ENCODE data around the gene SCGB1C2. TPM values are rescaled to one million over a fixed set of nuclear protein-coding genes. Genes with fewer than 3 reads are reported as not detected.
"Not testable (repeated sequence)": the region's sequence is repeated elsewhere in the genome, so short reads cannot be mapped to it uniquely, and the experiment has no call there.

SCGB1C2 gene
- total and polyA plus RNA-seq, 5 donors from 2014 or later, result not detected

- not testable (repeated sequence) for H3K27ac Mint-ChIP-seq; H3K27ac ChIP-seq (ENCODE audit: insufficient read depth, low read length, poor library complexity, severe bottlenecking); H3K4me1 Mint-ChIP-seq; H3K9me3 Mint-ChIP-seq; H3K36me3 ChIP-seq (ENCODE audit: control insufficient read depth, insufficient read depth, low read length); H3K27me3 ChIP-seq (ENCODE audit: control insufficient read depth, insufficient read depth, low read length); H3K9me3 ChIP-seq (ENCODE audit: control insufficient read depth in 2 of 2, low read length in 2 of 2); DNase-seq; H3K4me3 ChIP-seq (ENCODE audit: low read depth, low read length); H3K4me1 ChIP-seq (ENCODE audit: control insufficient read depth, insufficient read depth, low read length, poor library complexity, severe bottlenecking); H3K27me3 Mint-ChIP-seq; H3K36me3 Mint-ChIP-seq; H3K4me3 Mint-ChIP-seq; ATAC-seq (ENCODE audit: low read depth in 2 of 2)
Observed at GRCh38 chr17:168614-169013, 31.2 kb downstream of the SCGB1C2 start.

GRCh38 chr17:170130-170670 lies 32.8 kb downstream of the SCGB1C2 start:
- H3K27ac ChIP-seq (ENCODE audit: insufficient read depth, low read length, poor library complexity, severe bottlenecking), result no peak overlapping the region
- DNase-seq, result no peak
- no peaks in the 10 kb centered on the region for H3K27me3 ChIP-seq (ENCODE audit: control insufficient read depth, insufficient read depth, low read length)
- H3K4me3 Mint-ChIP-seq, result no peak overlapping the region
- ATAC-seq (ENCODE audit: low read depth in 2 of 2), result no peak
- H3K9me3 ChIP-seq (ENCODE audit: control insufficient read depth in 2 of 2, low read length in 2 of 2), result no peaks in the 10 kb centered on the region
- no peak overlapping the region for H3K4me3 ChIP-seq (ENCODE audit: low read depth, low read length)
- no peaks in the 10 kb centered on the region for H3K9me3 Mint-ChIP-seq
- H3K36me3 Mint-ChIP-seq, result no peaks in the 10 kb centered on the region
- no peaks in the 10 kb centered on the region for H3K36me3 ChIP-seq (ENCODE audit: control insufficient read depth, insufficient read depth, low read length)
- no peak overlapping the region for H3K27ac Mint-ChIP-seq
- H3K4me1 Mint-ChIP-seq, result no peaks in the 10 kb centered on the region
- peaks cover 4% of the 10 kb centered on the region for H3K27me3 Mint-ChIP-seq
- H3K4me1 ChIP-seq (ENCODE audit: control insufficient read depth, insufficient read depth, low read length, poor library complexity, severe bottlenecking), result no peaks in the 10 kb centered on the region

GRCh38 chr17:171871-172270 lies 34.5 kb downstream of the SCGB1C2 start:
- Mint-ChIP-seq H3K4me1 (no peaks in the 10 kb centered on the region), H3K36me3 (no peaks in the 10 kb centered on the region), H3K4me3 (no peak overlapping the region), H3K27ac (no peak overlapping the region), H3K9me3 (no peaks in the 10 kb centered on the region), H3K27me3 (peaks cover 4% of the 10 kb centered on the region)
- no peaks in the 10 kb centered on the region for H3K4me1 ChIP-seq (ENCODE audit: control insufficient read depth, insufficient read depth, low read length, poor library complexity, severe bottlenecking)
- H3K27ac ChIP-seq (ENCODE audit: insufficient read depth, low read length, poor library complexity, severe bottlenecking), result no peak overlapping the region
- ATAC-seq (ENCODE audit: low read depth in 2 of 2) (no peak), DNase-seq (no peak)
- no peaks in the 10 kb centered on the region for H3K9me3 ChIP-seq (ENCODE audit: control insufficient read depth in 2 of 2, low read length in 2 of 2)
- H3K4me3 ChIP-seq (ENCODE audit: low read depth, low read length), result no peak overlapping the region
- no peaks in the 10 kb centered on the region for H3K27me3 ChIP-seq (ENCODE audit: control insufficient read depth, insufficient read depth, low read length)
- no peaks in the 10 kb centered on the region for H3K36me3 ChIP-seq (ENCODE audit: control insufficient read depth, insufficient read depth, low read length)

- Histone ChIP-seq H3K27me3 (ENCODE audit: control insufficient read depth, insufficient read depth, low read length) (no peaks in the 10 kb centered on the region), H3K4me1 (ENCODE audit: control insufficient read depth, insufficient read depth, low read length, poor library complexity, severe bottlenecking) (no peaks in the 10 kb centered on the region), H3K36me3 (ENCODE audit: control insufficient read depth, insufficient read depth, low read length) (no peaks in the 10 kb centered on the region), H3K27ac (ENCODE audit: insufficient read depth, low read length, poor library complexity, severe bottlenecking) (no peak overlapping the region), H3K4me3 (ENCODE audit: low read depth, low read length) (no peak overlapping the region), H3K9me3 (ENCODE audit: control insufficient read depth in 2 of 2, low read length in 2 of 2) (no peaks in the 10 kb centered on the region)
- H3K36me3 Mint-ChIP-seq, result no peaks in the 10 kb centered on the region
- no peak for DNase-seq
- H3K4me1 Mint-ChIP-seq, result no peaks in the 10 kb centered on the region
- peaks cover 8% of the 10 kb centered on the region for H3K27me3 Mint-ChIP-seq
- H3K27ac Mint-ChIP-seq, result no peak overlapping the region
- H3K4me3 Mint-ChIP-seq, result no peak overlapping the region
- no peak for ATAC-seq (ENCODE audit: low read depth in 2 of 2)
- no peaks in the 10 kb centered on the region for H3K9me3 Mint-ChIP-seq
Observed at GRCh38 chr17:172401-172800, 35.0 kb downstream of the SCGB1C2 start.

- Histone ChIP-seq H3K4me3 (ENCODE audit: low read depth, low read length) (no peak overlapping the region), H3K9me3 (ENCODE audit: control insufficient read depth in 2 of 2, low read length in 2 of 2) (no peaks in the 10 kb centered on the region), H3K36me3 (ENCODE audit: control insufficient read depth, insufficient read depth, low read length) (no peaks in the 10 kb centered on the region), H3K4me1 (ENCODE audit: control insufficient read depth, insufficient read depth, low read length, poor library complexity, severe bottlenecking) (no peaks in the 10 kb centered on the region), H3K27me3 (ENCODE audit: control insufficient read depth, insufficient read depth, low read length) (no peaks in the 10 kb centered on the region), H3K27ac (ENCODE audit: insufficient read depth, low read length, poor library complexity, severe bottlenecking) (no peak overlapping the region)
- H3K4me1 Mint-ChIP-seq, result no peaks in the 10 kb centered on the region
- DNase-seq (no peak), ATAC-seq (ENCODE audit: low read depth in 2 of 2) (no peak)
- no peaks in the 10 kb centered on the region for H3K9me3 Mint-ChIP-seq
- H3K27me3 Mint-ChIP-seq, result peaks cover 17% of the 10 kb centered on the region
- H3K4me3 Mint-ChIP-seq, result peak overlapping the region in 1 of 4 donors; percentile 32
- no peak overlapping the region for H3K27ac Mint-ChIP-seq
- no peaks in the 10 kb centered on the region for H3K36me3 Mint-ChIP-seq
Observed at GRCh38 chr17:173166-173911, 36.0 kb downstream of the SCGB1C2 start.

GRCh38 chr17:177155-177554 lies 39.8 kb downstream of the SCGB1C2 start:
- Histone ChIP-seq H3K4me1 (ENCODE audit: control insufficient read depth, insufficient read depth, low read length, poor library complexity, severe bottlenecking) (peaks cover 4% of the 10 kb centered on the region), H3K9me3 (ENCODE audit: control insufficient read depth in 2 of 2, low read length in 2 of 2) (no peaks in the 10 kb centered on the region), H3K27ac (ENCODE audit: insufficient read depth, low read length, poor library complexity, severe bottlenecking) (no peak overlapping the region), H3K4me3 (ENCODE audit: low read depth, low read length) (no peak overlapping the region), H3K36me3 (ENCODE audit: control insufficient read depth, insufficient read depth, low read length) (no peaks in the 10 kb centered on the region), H3K27me3 (ENCODE audit: control insufficient read depth, insufficient read depth, low read length) (peaks cover 2% of the 10 kb centered on the region)
- Mint-ChIP-seq H3K4me3 (no peak overlapping the region), H3K36me3 (no peaks in the 10 kb centered on the region), H3K27ac (no peak overlapping the region), H3K4me1 (peaks cover 0 to 4% (median 0%) of the 10 kb centered on the region in 4 donors), H3K9me3 (no peaks in the 10 kb centered on the region), H3K27me3 (peaks cover 32% of the 10 kb centered on the region)
- ATAC-seq (ENCODE audit: low read depth in 2 of 2), result no peak
- DNase-seq, result no peak

GRCh38 chr17:177762-178161 lies 40.4 kb downstream of the SCGB1C2 start:
- Mint-ChIP-seq H3K9me3 (no peaks in the 10 kb centered on the region), H3K4me3 (no peak overlapping the region), H3K27ac (no peak overlapping the region), H3K4me1 (peaks cover 0 to 6% (median 0%) of the 10 kb centered on the region in 4 donors), H3K27me3 (peaks cover 35% of the 10 kb centered on the region), H3K36me3 (no peaks in the 10 kb centered on the region)
- no peak overlapping the region for H3K27ac ChIP-seq (ENCODE audit: insufficient read depth, low read length, poor library complexity, severe bottlenecking)
- ATAC-seq (ENCODE audit: low read depth in 2 of 2), result no peak
- DNase-seq, result no peak
- H3K9me3 ChIP-seq (ENCODE audit: control insufficient read depth in 2 of 2, low read length in 2 of 2), result no peaks in the 10 kb centered on the region
- H3K27me3 ChIP-seq (ENCODE audit: control insufficient read depth, insufficient read depth, low read length), result peaks cover 2% of the 10 kb centered on the region
- H3K4me1 ChIP-seq (ENCODE audit: control insufficient read depth, insufficient read depth, low read length, poor library complexity, severe bottlenecking), result peaks cover 4% of the 10 kb centered on the region
- no peak overlapping the region for H3K4me3 ChIP-seq (ENCODE audit: low read depth, low read length)
- H3K36me3 ChIP-seq (ENCODE audit: control insufficient read depth, insufficient read depth, low read length), result no peaks in the 10 kb centered on the region

Data from CD4-positive, CD25-positive, alpha-beta regulatory T cell (primary cell).